Skeletal muscle tissue (tissue), 1 donor: ENCODE data around the gene ABHD17A. TPM values are rescaled to one million over a fixed set of nuclear protein-coding genes. Genes with fewer than 3 reads are reported as not detected.

ENCODE experiments used
- total RNA-seq: library from RNA; depleted of rRNA; stranded (reverse); fragments of >200 nt; gene quantifications from one replicate; pipeline ENCODE4 v1.2.3, GENCODE V29; 2014

ABHD17A gene
- total RNA-seq, 1 donor from 2014 or later: 52.7 TPM

Other genes starting within 250 kb of the ABHD17A start
- 44.4 TPM for gene TCF3, start 232.9 kb downstream of the ABHD17A start, total RNA-seq
- not detected for gene ONECUT3, start 132.0 kb downstream of the ABHD17A start, total RNA-seq
- gene ATP8B3, start 73.2 kb downstream of the ABHD17A start, total RNA-seq: 0.52 TPM
- gene REXO1, start 37.0 kb downstream of the ABHD17A start, total RNA-seq: 5.7 TPM
- gene KLF16, start 21.9 kb downstream of the ABHD17A start, total RNA-seq: 2.6 TPM
- gene ADAT3, start 19.9 kb upstream of the ABHD17A start, total RNA-seq: 1.0 TPM
- gene SCAMP4, start 19.9 kb upstream of the ABHD17A start, total RNA-seq: 8.9 TPM
- 24.0 TPM for gene CSNK1G2, start 55.7 kb upstream of the ABHD17A start, total RNA-seq
- gene BTBD2, start 130.2 kb upstream of the ABHD17A start, total RNA-seq: 28.7 TPM
- gene MKNK2, start 165.7 kb upstream of the ABHD17A start, total RNA-seq: 32.4 TPM
- gene MOB3A, start 210.8 kb upstream of the ABHD17A start, total RNA-seq: 12.0 TPM
- gene IZUMO4, start 211.4 kb upstream of the ABHD17A start, total RNA-seq: 2.1 TPM